B cell (primary cell): ENCODE results near the gene CEP85. TPM values are rescaled to one million over a fixed set of nuclear protein-coding genes. Genes with fewer than 3 reads are reported as not detected.

ENCODE experiments used
- ATAC-seq: fragments of 200-7000 bp; cut with Tn5 transposase; one replicate; pipeline ENCODE4 v1.10.0; 2021; ENCODE audit warnings: low read depth, mild to moderate bottlenecking, moderate number of reproducible peaks, moderate library complexity
- CTCF ChIA-PET: fragments of 350-600 bp; sonication (Branson Sonifier 250); formaldehyde crosslinking; loops from one replicate; lab custom pipeline; 2021; ENCODE audit warnings: antibody characterized with exemption, inconsistent platforms; lab: Charles Lee
- POLR2A ChIA-PET: fragments of 350-600 bp; sonication (Branson Sonifier 250); formaldehyde crosslinking; loops from one replicate; lab custom pipeline; 2021; ENCODE audit warnings: antibody characterized with exemption; lab: Charles Lee
- DNase-seq: peaks from one replicate; pipeline ENCODE4 v3.0.0; 2013
- H2AFZ ChIP-seq: 2 replicates; pipeline ENCODE4 v1.6.1; 2012; ENCODE audit warnings: mild to moderate bottlenecking, low read depth, low read length; ENCODE audit not compliant: insufficient read depth, poor library complexity, severe bottlenecking
- H3K27ac ChIP-seq, 2 donors: 1 replicate in 1 of 2; 2 replicates in 1 of 2; pipeline ENCODE4 v1.5.1; 2012 to 2013; ENCODE audit warnings: low read length in 2 of 2, mild to moderate bottlenecking in 2 of 2, moderate library complexity in 1 of 2
- H3K27me3 ChIP-seq, 4 experiments: fragments of 200-600 bp in 1 of 4; sonication (generic) in 1 of 4; replicated peaks in 1 of 4; 1 replicate in 2 of 4; 2 replicates in 2 of 4; pipeline versions ENCODE4 v1.6.1 to v1.7.0; 2013 to 2016; ENCODE audit warnings: low read length in 3 of 4, mild to moderate bottlenecking in 2 of 4, mixed read lengths in 1 of 4, moderate library complexity in 1 of 4; ENCODE audit not compliant: insufficient read depth in 4 of 4, control insufficient read depth in 3 of 4; ENCODE audit errors: control extremely low read depth in 1 of 4
- H3K36me3 ChIP-seq, 2 experiments: replicated peaks in 1 of 2; 1 replicate in 1 of 2; 2 replicates in 1 of 2; pipeline versions ENCODE4 v1.6.1 to v1.7.1; 2013; ENCODE audit warnings: low read length in 1 of 2; ENCODE audit not compliant: insufficient read depth in 2 of 2, control insufficient read depth in 1 of 2; ENCODE audit errors: control extremely low read depth in 1 of 2, extremely low read depth in 1 of 2
- H3K4me1 ChIP-seq, 2 donors: fragments of 200-600 bp in 1 of 2; sonication (generic) in 1 of 2; 1 replicate in 1 of 2; 2 replicates in 1 of 2; pipeline versions ENCODE4 v1.5.1 to v1.6.1; 2013 to 2017; ENCODE audit warnings: low read length in 2 of 2; ENCODE audit not compliant: control insufficient read depth in 2 of 2, insufficient read depth in 2 of 2
- H3K4me2 ChIP-seq: replicated peaks from 2 replicates; pipeline ENCODE3; 2012; ENCODE audit warnings: mild to moderate bottlenecking, low read depth, low read length; ENCODE audit not compliant: poor library complexity, severe bottlenecking
- H3K4me3 ChIP-seq, 5 experiments: fragments of 200-600 bp in 1 of 5; sonication (generic) in 1 of 5; 1 replicate in 3 of 5; 2 replicates in 2 of 5; pipeline versions ENCODE4 v1.5.1 to v1.7.0; 2011 to 2016; ENCODE audit warnings: low read length in 4 of 5, mild to moderate bottlenecking in 4 of 5, low read depth in 2 of 5, control low read depth in 1 of 5, moderate library complexity in 1 of 5; ENCODE audit not compliant: insufficient read depth in 1 of 5; ENCODE audit errors: control extremely low read depth in 1 of 5, extremely low read depth in 1 of 5
- H3K79me2 ChIP-seq: fragments of 200-600 bp; sonication (generic); one replicate; pipeline ENCODE4 v1.6.0; 2016; ENCODE audit warnings: low read length; ENCODE audit not compliant: control insufficient read depth, insufficient read depth
- H3K9ac ChIP-seq: fragments of 200-600 bp; sonication (generic); 2 replicates; pipeline ENCODE4 v1.6.1; 2017; ENCODE audit warnings: mild to moderate bottlenecking, low read length, moderate library complexity
- H3K9me3 ChIP-seq, 3 donors: one replicate each; pipeline versions ENCODE4 v1.6.1 to v1.7.1; 2013; ENCODE audit warnings: low read length in 2 of 3; ENCODE audit not compliant: control insufficient read depth in 2 of 3, insufficient read depth in 1 of 3; ENCODE audit errors: control extremely low read depth in 1 of 3
- H4K20me1 ChIP-seq: 2 replicates; pipeline ENCODE4 v1.6.0; 2012; ENCODE audit warnings: mild to moderate bottlenecking, low read length; ENCODE audit not compliant: insufficient read depth, control insufficient read depth, poor library complexity, severe bottlenecking
- H3K27ac Mint-ChIP-seq: one replicate; pipeline ENCODE4 v1.8.0; 2021; ENCODE audit warnings: mixed read lengths
- H3K27me3 Mint-ChIP-seq: one replicate; pipeline ENCODE4 v1.8.0; 2021; ENCODE audit warnings: mixed read lengths
- H3K4me1 Mint-ChIP-seq: one replicate; pipeline ENCODE4 v1.8.0; 2021; ENCODE audit warnings: mixed read lengths
- H3K4me3 Mint-ChIP-seq: one replicate; pipeline ENCODE4 v1.8.0; 2021; ENCODE audit warnings: mixed read lengths
- H3K9me3 Mint-ChIP-seq: one replicate; pipeline ENCODE4 v1.8.0; 2022; ENCODE audit warnings: mixed read lengths; ENCODE audit not compliant: insufficient read depth
- EZH2 ChIP-seq: IDR thresholded peaks from 2 replicates; pipeline ENCODE4 v1.6.1; 2012; ENCODE audit warnings: borderline replicate concordance, low read depth, mild to moderate bottlenecking, moderate library complexity, low read length; ENCODE audit not compliant: insufficient read depth, poor library complexity, severe bottlenecking
- WGBS: methylation state at CpG from one replicate; pipeline ENCODE4 v1.1.5; 2013; ENCODE audit warnings: missing lambda C conversion rate; ENCODE audit not compliant: insufficient coverage; 5-methylcytosine and 5-hydroxymethylcytosine counted together
- intact Hi-C: fragments of 100-400 bp; cut with micrococcal nuclease; formaldehyde crosslinking; loops from one replicate; pipeline ENCODE4 v1.10.0; 2022
- polyA plus RNA-seq: library from polyadenylated mRNA; depleted of rRNA; stranded (reverse); fragments of >200 nt; gene quantifications from 2 replicates; pipeline ENCODE4 v1.2.3, GENCODE V29; 2012
- total RNA-seq, 2 donors: library from RNA; stranded (reverse); fragments of 120-200 nt in 1 of 2; gene quantifications; 1 replicate in 1 of 2; 2 replicates in 1 of 2; pipeline versions ENCODE4 v1.2.3 to v1.2.4, GENCODE V29; 2013 to 2022
- TF ChIP-seq, protein P1 (sequence below): fragments of 200-600 bp; IDR thresholded peaks from one replicate; pipeline ENCODE4 v1.8.0; 2022; ENCODE audit warnings: antibody characterized with exemption, mild to moderate bottlenecking

CEP85 gene
- total and polyA plus RNA-seq, 2 donors (not counting 1 experiment from before 2014, with no cell fraction given) = 16.2 to 16.3 TPM

DNA sequence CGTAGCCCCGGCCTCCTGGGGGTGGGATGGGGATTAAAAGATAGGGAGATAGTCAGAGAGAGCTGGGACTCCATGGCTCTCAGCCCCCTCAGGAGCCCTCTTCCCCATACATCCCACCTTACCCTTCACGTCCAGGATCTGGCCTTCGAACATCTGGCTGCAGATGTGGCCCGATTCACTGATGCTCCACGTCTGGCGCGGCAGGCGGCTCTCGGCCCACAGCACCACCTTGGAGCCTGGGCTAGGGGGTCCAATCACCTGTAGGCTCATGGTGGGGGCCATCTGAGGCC, 88.0 kb downstream of the CEP85 start:
- Histone ChIP-seq H3K79me2 (peaks cover 50% of the 10 kb centered on the region), H3K9ac (peak overlapping the region; percentile 20), H3K36me3 (peaks cover 0 to 59% of the 10 kb centered on the region in 2 experiments), H3K27ac (peak overlapping the region in 1 of 2 donors; percentile 75), H3K4me3 (no peak overlapping the region), H2AFZ (no peak overlapping the region), H3K4me1 (peaks cover 38% of the 10 kb centered on the region in 2 donors), H4K20me1 (peaks cover 67% of the 10 kb centered on the region), H3K27me3 (no peaks in the 10 kb centered on the region), H3K9me3 (no peaks in the 10 kb centered on the region), H3K4me2 (peak overlapping the region; percentile 73)
- no peaks in the 10 kb centered on the region for H3K27me3 Mint-ChIP-seq
- WGBS = 89% methylated on average over 8 of the region's 10 CpGs
- H3K4me3 Mint-ChIP-seq = no peak overlapping the region
- H3K9me3 Mint-ChIP-seq = no peaks in the 10 kb centered on the region
- TF ChIP-seq, protein P1, sequence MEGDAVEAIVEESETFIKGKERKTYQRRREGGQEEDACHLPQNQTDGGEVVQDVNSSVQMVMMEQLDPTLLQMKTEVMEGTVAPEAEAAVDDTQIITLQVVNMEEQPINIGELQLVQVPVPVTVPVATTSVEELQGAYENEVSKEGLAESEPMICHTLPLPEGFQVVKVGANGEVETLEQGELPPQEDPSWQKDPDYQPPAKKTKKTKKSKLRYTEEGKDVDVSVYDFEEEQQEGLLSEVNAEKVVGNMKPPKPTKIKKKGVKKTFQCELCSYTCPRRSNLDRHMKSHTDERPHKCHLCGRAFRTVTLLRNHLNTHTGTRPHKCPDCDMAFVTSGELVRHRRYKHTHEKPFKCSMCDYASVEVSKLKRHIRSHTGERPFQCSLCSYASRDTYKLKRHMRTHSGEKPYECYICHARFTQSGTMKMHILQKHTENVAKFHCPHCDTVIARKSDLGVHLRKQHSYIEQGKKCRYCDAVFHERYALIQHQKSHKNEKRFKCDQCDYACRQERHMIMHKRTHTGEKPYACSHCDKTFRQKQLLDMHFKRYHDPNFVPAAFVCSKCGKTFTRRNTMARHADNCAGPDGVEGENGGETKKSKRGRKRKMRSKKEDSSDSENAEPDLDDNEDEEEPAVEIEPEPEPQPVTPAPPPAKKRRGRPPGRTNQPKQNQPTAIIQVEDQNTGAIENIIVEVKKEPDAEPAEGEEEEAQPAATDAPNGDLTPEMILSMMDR = no peak
- no peak for TF ChIP-seq EZH2
- ATAC-seq (no peak), DNase-seq (no peak)
- ChIA-PET POLR2A (interaction anchor here (0.6 to 15.2 kb wide), 13 partner anchors 10 to 881 kb away, joined by 3 to 1239 read pairs (median 4); partner anchors contain the start of genes CEP85 and SH3BGRL3), CTCF (interaction anchor here (0.6 to 30.0 kb wide), 27 partner anchors 9 to 695 kb away, joined by 3 to 1400 read pairs (median 4); partner anchors contain the start of genes CEP85, DHDDS, SH3BGRL3 and UBXN11)
- peak overlapping the region; percentile 99 for H3K27ac Mint-ChIP-seq
- intact Hi-C loops = no loop called here
- peaks cover 54% of the 10 kb centered on the region for H3K4me1 Mint-ChIP-seq

DNA sequence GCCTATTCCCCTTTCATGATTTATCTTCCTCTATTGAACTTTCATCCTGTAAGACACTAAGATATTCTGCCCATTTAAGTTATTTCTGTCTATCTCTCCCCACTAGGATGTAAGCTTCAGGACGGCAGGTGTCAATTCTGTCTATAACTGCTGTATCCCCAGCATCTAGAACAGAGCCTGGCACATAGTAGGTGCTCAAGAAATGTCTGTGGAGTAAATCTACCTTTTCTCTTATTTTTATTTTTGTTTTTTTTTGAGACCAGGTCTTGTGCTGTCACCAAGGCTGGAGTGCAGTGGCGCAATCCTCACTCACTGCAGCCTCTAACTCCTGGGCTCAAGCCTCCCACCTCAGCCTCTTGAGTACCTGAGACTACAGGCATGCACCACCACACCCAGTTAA, 89.4 kb downstream of the CEP85 start:
- Mint-ChIP-seq H3K27ac (peak overlapping the region; percentile 87), H3K9me3 (no peaks in the 10 kb centered on the region), H3K4me3 (no peak overlapping the region), H3K27me3 (no peaks in the 10 kb centered on the region), H3K4me1 (peaks cover 44% of the 10 kb centered on the region)
- WGBS = no CpG with 5 or more reads among the region's 2 CpGs
- Histone ChIP-seq H4K20me1 (peaks cover 61% of the 10 kb centered on the region), H3K4me2 (no peak overlapping the region), H3K27me3 (no peaks in the 10 kb centered on the region), H2AFZ (no peak overlapping the region), H3K4me1 (peaks cover 31 to 33% of the 10 kb centered on the region in 2 donors), H3K9me3 (no peaks in the 10 kb centered on the region), H3K36me3 (peaks cover 0 to 54% of the 10 kb centered on the region in 2 experiments), H3K9ac (no peak overlapping the region), H3K4me3 (no peak overlapping the region), H3K27ac (peak overlapping the region in 1 of 2 donors; percentile 75), H3K79me2 (peaks cover 36% of the 10 kb centered on the region)
- no peak for ATAC-seq
- intact Hi-C loops = no loop called here
- DNase-seq = no peak
- TF ChIP-seq, protein P1 = no peak
- TF ChIP-seq EZH2 = no peak
- POLR2A ChIA-PET = interaction anchor here (0.7 to 15.2 kb wide), 4 partner anchors 12 to 288 kb away, joined by 3 to 1239 read pairs (median 5); partner anchors contain the start of gene SH3BGRL3
- CTCF ChIA-PET = interaction anchor here (2.9 to 30.0 kb wide), 5 partner anchors 41 to 154 kb away, joined by 7 to 1400 read pairs (median 28); partner anchors contain the start of genes CEP85, SH3BGRL3 and ZNF593
